GM18519 (cell line): ENCODE data around the gene CERS6.

Experiments
- ATAC-seq: cut with Tn5 transposase; IDR thresholded peaks from one replicate; pipeline ENCODE4 v1.9.1; 2021; ENCODE audit warnings: mild to moderate bottlenecking, moderate library complexity; ENCODE audit not compliant: unreplicated experiment, low FRiP score

CERS6 gene

GRCh38 chr2:168594778-168595177 is 138.7 kb downstream of the CERS6 start:
- peak; percentile 74 for ATAC-seq

- ATAC-seq, result no peak
Observed at GRCh38 chr2:168596881-168597655, 141.0 kb downstream of the CERS6 start.

DNA sequence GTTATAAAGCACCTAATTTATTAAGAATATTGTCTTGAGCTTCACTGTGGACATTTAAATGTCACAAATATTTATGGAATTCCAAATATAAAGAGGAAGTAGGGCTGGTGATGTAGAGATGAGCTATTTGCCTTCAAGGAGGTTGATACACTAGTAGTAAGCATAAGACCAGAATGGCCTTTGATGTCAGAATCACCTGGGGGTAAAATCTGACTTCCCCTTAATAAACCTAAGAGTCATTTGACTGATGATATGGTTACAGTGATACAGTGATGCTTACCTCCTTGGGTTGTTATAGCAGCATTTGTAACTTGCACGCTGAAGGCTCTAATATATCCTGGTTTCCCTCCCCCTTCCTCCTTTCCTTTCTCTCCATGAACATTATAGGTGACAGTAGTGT is 143.7 kb downstream of the CERS6 start:
- no peak for ATAC-seq

DNA sequence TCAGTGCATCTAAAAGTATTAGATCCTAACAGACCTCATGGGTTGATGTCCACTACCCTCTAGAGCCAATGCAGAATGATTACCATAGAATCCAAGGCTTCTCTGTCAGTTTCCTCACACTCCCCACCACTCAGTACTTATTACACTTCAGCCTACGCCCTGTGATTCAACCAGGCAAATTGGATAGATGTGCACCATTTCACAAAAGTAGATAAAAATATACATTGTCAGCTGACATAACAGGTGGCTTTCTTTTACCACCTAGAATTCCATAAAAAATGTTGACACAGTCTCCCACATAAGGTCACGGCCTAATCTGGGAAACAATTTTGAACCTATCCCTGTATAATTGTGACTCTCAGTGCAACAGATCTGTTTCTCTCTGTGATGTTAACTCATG is 144.9 kb downstream of the CERS6 start:
- ATAC-seq, result no peak

DNA sequence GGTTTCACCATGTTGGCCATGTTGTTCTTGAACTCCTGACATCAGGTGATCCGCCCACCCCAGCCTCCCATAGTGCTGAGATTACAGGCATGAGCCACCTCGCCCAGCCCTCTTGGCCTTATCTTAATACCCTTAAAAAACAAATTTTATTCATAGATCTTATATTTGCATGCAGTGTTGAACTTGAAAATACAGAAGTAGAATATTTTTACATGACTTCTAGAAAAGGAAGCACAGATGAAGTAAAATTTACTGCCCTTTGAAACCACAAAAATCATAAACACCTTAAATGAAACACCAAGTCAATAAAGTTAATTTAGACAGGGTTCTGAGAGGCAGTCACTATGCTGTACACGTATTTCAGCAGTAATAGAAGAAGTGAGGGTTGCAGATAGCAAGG is 145.7 kb downstream of the CERS6 start:
- ATAC-seq, result peak; percentile 55

GRCh38 chr2:168602379-168602778 is 146.3 kb downstream of the CERS6 start:
- ATAC-seq, result no peak

DNA sequence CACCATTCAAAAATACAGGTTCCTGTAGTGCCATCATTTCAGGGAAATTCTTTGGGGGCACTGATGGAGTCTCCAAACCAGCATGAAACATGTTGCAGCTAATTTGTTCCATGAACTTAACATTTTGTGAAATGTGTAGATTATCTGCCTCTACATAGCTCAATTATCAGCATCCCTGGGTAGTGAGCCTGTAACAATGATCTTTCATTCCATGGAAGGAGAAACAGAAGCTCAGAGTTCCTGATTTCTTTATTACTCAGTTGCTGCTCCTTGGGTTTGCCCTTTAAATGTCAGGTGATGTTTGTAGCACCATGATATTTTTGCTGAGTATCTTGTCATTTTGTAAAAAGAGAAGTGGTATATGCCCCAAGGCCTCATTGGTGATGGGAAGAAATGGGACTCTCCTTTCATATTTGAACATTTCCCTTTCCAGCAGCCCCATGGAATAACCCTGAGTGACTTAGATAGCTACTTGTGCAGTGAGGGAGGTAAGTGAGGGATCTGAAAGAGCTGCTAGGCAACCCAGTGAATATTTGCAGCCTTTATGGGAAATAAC is 146.9 kb downstream of the CERS6 start:
- no peak for ATAC-seq

DNA sequence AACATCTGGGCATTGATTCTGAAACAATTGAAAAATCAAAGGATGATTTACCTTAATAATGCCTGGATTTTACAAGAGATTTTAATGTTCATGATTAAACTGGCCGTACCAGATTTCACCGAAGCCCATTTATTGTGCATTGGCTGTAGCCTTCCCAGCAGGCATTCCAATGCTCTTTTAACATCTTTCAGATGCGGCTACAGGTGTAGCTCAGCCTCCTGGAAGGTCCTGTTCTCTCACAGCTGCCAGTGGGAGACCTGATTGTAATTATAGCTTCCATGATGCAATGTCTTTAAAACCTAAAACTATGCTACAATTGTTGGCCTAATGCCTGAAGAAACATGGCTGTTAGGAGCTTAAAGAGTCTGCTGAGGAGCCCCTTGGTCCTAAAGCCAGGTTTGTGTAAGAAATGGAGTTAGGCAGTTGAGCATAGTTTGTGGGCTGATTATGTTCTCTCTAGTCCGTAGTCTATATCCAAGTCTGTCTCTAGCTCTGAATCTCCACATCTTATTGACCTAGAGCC is 147.4 kb downstream of the CERS6 start:
- no peak for ATAC-seq

DNA sequence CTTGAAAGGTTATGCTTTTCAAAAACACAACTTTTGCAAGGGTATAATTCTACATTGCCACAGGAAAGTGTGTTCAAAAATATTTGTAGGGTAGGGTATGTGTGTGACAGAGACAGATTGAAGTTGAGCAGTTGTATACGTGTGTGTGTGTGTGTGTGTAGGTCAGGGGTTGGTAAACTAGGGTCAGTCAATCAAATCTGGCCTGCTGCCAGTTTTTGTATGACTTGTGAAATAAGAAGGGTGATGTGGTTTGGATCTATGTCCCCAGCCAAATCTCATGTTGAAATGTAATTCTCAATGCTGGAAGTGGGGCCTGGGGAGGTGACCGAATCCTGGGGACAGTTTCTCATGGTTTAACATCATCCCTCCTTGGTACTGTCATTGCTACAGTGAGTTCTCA is 148.2 kb downstream of the CERS6 start:
- no peak for ATAC-seq

DNA sequence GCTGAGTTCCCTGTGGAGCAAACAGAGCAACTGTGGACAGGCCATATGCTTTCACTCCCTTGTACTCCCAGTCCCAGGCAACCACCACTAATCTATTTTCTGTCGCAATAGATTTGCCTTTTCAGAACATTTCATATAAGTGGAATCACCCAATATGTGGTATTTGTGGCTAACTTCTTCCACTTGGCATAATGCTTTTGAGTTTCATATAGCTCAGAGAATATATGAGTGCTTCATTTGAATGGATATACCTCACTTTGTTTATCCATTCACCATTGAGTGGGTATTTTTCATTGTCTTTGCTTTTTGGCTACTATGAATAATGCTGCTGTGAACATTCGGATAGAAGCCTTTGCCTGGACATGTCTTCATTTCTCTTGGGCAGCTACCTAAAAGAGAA is 151.9 kb downstream of the CERS6 start:
- no peak for ATAC-seq

- ATAC-seq, result no peak
Observed at GRCh38 chr2:168608796-168609195, 152.7 kb downstream of the CERS6 start.

DNA sequence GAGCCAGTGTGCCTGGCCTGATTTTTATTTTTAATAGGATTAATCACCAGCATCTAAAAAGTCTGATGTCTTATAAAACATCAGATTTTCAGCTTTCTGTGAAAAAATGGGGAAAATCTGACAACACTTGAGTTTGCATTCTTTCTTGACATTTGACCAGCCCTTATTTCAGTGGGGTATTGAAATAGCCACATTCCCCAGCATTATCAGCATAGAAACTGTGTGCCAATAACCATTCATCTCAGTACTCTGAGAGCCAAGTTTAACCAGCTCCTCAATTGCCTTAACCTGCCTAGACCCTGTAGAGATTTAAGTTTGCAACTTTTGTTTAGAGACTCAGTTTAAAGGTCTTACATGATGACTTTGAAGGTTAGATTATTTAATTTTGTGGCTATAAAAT is 155.0 kb downstream of the CERS6 start:
- no peak for ATAC-seq

DNA sequence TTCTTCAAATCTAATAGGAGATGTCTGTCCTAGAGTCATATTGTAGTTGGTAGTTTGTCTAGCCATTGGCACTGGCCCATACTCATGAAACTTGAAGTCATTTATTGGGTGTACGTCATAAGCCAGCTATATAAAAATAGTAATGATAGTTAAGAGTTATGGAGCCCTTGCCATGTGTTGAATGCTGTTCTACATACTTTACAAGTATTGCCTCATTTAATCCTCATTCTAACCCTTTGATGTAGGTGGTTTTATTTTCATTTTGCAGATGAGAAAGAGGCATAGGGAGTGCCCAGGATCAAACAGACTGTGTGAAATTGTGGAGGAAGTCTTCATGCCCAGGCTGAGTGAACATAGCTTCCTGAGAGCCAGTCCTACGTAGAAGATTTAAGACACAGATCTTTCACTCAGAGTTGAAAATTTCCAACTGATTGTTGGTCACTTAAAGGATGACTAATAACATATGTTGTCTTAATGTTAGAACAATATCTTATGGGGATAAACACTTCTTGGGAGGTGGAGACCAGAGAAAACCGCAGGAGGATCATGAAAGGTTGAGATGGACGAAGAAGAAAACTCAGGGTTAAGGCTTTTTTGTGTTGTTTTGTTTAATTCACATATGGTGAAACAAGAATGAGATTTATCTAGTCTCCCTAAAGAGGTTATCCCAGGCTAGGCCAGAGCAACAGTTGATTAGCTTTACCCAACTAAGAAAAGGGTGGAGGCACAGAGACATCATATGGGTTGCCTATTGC is 156.0 kb downstream of the CERS6 start:
- ATAC-seq, result no peak

DNA sequence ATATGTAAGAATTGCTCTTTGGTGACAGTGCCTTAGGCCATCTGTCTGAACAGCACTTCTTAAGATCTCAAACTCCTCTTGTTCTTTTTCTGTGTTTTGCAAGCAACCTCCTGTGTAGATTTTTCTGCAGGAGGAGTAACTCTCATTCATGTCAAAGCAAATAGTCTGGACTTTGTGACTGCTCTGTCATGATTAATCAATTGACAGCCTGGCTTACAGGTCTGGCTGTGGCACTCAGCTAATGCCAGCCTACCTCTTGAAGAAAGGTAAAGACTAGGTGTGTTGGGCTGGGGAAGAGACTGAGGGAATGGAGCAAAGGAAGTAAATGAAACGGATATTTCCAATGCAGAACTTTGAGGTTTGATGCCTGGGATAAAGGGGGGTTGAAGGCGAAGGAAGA is 156.6 kb downstream of the CERS6 start:
- no peak for ATAC-seq

- no peak for ATAC-seq
Observed at GRCh38 chr2:168613551-168613950, 157.5 kb downstream of the CERS6 start.

DNA sequence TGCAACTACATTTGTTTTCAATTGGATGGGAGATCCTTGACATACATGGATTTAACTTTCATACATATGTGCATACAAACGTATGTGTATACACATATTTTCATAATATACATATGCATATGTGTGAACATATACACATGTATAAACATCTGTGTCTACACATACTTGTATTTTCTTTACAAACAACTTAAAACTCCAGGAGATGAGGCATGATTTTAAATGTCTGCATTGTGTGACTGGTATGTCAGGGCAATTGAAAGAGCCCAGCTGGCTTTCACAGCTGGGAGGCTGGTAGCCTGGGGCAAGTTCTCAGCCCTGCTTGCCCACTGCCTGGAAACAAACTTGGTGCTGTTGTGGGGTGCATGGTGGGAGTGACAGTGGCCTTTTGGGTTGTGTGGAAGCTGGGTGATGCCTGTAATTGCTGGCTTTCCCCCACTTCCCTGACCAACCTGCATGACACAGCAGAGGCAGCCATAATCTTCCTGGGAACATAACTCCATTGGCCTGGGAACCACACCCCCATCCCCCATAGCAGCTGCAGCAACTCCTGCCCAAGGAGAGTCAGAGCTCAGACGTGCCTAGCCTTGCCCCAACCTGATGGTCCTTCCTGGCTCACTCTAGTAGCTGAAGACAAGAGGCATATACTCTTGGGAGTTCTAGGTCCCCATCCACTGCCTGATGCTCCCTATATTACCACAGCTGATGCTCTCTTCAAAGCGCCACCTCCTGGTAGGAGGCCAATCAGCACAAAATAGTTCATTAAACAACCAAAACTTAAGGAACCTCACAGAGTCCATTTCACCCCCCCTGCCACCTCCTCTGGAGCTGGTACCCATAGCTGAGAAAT is 158.3 kb downstream of the CERS6 start:
- ATAC-seq, result no peak

DNA sequence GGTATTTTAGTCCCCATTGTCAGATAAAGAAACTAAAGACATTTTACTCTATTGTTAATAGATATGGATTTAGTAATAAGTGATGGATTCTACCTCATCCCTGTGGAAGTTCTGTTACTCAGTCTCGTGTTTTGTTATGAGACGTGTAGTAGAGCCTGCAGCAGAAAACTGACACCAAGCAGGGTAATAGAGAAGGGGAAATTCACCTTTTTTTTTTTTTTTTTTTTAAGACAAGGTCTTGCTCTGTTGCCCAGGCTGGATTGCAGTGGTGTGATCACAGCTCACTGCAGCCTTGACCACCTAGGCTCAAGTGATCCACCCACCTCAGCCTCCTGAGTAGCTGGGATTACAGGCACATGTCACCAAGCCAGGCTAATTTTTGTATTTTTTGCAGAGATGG is 164.5 kb downstream of the CERS6 start:
- ATAC-seq, result no peak

- no peak for ATAC-seq
Observed at GRCh38 chr2:168622559-168622958, 166.5 kb downstream of the CERS6 start.

GRCh38 chr2:168624028-168624427 is 168.0 kb downstream of the CERS6 start:
- ATAC-seq, result no peak

DNA sequence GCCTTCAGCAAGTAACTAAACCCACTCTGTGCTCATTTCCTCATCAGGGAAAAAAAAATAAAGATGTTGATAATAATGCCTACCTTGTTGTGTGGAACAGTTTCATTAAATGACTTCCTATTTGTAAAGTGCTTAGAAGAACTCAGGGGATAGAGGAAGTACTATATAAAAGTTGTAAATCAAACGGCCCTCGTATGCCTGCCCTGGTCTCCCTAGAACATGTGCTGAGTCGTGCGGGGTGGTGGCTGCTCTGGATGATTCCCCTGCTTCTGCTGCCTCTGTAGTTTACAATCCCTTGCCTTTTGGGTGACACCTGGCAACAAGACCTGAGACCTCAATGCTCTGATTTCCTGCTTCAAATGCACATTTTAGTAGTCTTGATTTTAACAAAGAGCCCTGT is 170.0 kb downstream of the CERS6 start:
- ATAC-seq, result no peak

DNA sequence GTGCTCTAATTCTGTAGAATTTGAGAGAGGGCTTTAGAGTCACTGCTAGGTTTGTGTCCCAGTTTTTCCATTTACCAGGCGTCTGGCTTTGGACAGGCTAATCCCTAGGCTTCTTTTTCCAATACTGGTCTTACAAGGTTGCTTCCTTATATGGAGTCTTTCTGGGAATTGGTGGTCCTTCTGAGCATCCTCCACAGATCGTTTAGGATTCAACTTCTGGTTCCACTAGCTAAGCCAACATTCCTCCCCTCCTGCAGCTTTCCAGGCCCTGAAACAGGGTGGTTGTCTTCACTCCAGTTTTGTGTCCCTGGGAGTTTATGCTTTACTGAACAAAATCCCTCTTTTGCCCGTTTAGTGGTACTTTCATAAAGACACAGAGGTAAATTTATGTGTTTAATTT is 170.6 kb downstream of the CERS6 start:
- ATAC-seq, result no peak
